Sigmoid colon (tissue), 7 donors: ENCODE results near the gene OGG1. TPM values are rescaled to one million over a fixed set of nuclear protein-coding genes. Genes with fewer than 3 reads are reported as not detected.

Source experiments
- DNase-seq: peaks from one replicate; pipeline ENCODE4 v3.0.0-alpha.2; 2019
- H3K27ac ChIP-seq, 4 donors: fragments of 200-600 bp; sonication (generic); one replicate each; pipeline ENCODE4 v1.5.1; 2016 to 2019; ENCODE audit warnings: mild to moderate bottlenecking in 1 of 4
- H3K27me3 ChIP-seq, 3 donors: fragments of 200-600 bp; sonication (generic); one replicate each; pipeline ENCODE4 v1.5.1; 2019; ENCODE audit warnings: mild to moderate bottlenecking in 1 of 3
- H3K36me3 ChIP-seq, 4 donors: fragments of 200-600 bp; sonication (generic); one replicate each; pipeline ENCODE4 v1.5.1; 2016 to 2019
- H3K4me1 ChIP-seq, 4 donors: fragments of 200-600 bp; sonication (generic); one replicate each; pipeline ENCODE4 v1.5.1; 2017 to 2019
- H3K4me3 ChIP-seq, 4 donors: fragments of 200-600 bp; sonication (generic); one replicate each; pipeline ENCODE4 v1.5.1; 2017 to 2019; ENCODE audit warnings: mild to moderate bottlenecking in 2 of 4, moderate library complexity in 1 of 4
- H3K9me3 ChIP-seq, 4 donors: fragments of 200-600 bp in 3 of 4; sonication (generic) in 3 of 4; one replicate each; pipeline versions ENCODE4 v1.5.1 to v1.6.1; 2013 to 2019
- EP300 ChIP-seq, 4 donors: sonication (generic); formaldehyde crosslinking; IDR thresholded peaks; one replicate each; pipeline ENCODE4 v1.6.1; 2017; ENCODE audit warnings: antibody characterized with exemption in 4 of 4
- POLR2A ChIP-seq, 2 donors: fragments of 450-650 bp; IDR thresholded peaks; one replicate each; pipeline ENCODE4 v1.6.1; 2016; ENCODE audit warnings: antibody characterized with exemption in 2 of 2, mild to moderate bottlenecking in 2 of 2, moderate library complexity in 2 of 2
- POLR2AphosphoS5 ChIP-seq, 4 donors: sonication (generic); formaldehyde crosslinking; IDR thresholded peaks; one replicate each; pipeline ENCODE4 v1.6.1; 2017; ENCODE audit warnings: antibody characterized with exemption in 4 of 4
- WGBS, 2 donors: extraction: QIAGEN DNeasy Blood & Tissue Kit; methylation state at CpG; one replicate each; pipeline ENCODE4 v1.1.7; 2013; 5-methylcytosine and 5-hydroxymethylcytosine counted together
- intact Hi-C: fragments of 100-400 bp; cut with DNase I; formaldehyde crosslinking; loops from one replicate; pipeline ENCODE4 v1.15.1; 2023
- polyA plus RNA-seq, 3 donors: library from polyadenylated mRNA; stranded (reverse); fragments of 200-250 nt; gene quantifications; one replicate each; pipeline ENCODE4 v1.2.3, GENCODE V29; 2013
- total RNA-seq, 4 donors: library from RNA; depleted of rRNA; stranded (reverse); fragments of >200 nt; gene quantifications; one replicate each; pipeline ENCODE4 v1.1.0, GENCODE V29; 2016
- TF ChIP-seq, protein P1 (sequence below), 4 experiments: fragments of 450-650 bp in 3 of 4; fragments of 200-600 bp in 1 of 4; IDR thresholded peaks; one replicate each; pipeline ENCODE4 v1.5.1; 2016 to 2019; ENCODE audit warnings: antibody characterized with exemption in 4 of 4, mild to moderate bottlenecking in 3 of 4, moderate library complexity in 2 of 4
- donor health status: healthy with polysubstance abuse.
- donor health status: Bipolar disorder and iron deficiency.
- donor health status: healthy.

Gene OGG1
- total and polyA plus RNA-seq, 7 donors: 15.6 to 34.6 (median 23.6) TPM

DNA sequence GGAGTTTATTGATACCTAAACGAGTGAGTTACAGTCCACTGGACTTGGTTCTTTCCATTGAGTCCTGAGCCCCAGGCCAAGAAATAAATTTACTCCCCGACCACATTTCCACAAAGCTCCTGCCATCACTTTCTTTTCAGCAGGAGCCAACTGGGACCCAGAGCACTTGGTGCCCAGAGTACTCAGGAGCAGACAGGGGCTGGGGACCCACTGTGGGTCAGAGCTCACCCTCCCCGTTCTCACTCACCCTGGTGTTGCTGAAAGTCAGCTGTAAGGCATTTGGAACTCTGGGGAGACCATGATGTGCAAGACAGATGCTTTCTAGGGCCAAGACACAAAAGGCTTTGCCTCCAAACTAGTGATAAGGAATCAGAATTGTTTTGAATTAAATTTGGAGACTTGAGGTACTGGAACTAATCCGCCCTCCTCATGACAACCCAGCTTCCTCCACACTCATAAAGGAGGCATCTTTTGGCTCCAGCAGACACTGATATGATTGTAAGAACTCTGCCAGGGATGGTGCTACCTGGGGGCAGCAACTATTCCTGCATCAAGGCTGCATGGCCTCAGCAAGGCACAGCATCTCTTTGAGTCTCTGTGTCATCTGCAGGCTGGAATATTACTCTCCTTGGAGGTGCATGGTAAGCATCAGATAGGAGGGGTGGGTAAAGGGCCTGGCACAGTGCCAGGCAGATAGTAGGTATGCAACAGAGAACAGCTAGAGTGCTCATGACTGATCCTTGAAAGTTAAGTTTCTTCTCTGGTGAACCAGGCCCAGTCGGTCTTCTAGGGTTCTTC is 27.3 kb downstream of the OGG1 start:
- Histone ChIP-seq H3K27me3 (no peaks in the 10 kb centered on the region), H3K4me3 (no peak overlapping the region), H3K36me3 (peaks cover 4 to 30% (median 18%) of the 10 kb centered on the region in 4 donors), H3K9me3 (no peaks in the 10 kb centered on the region), H3K4me1 (peaks cover 0 to 9% (median 7%) of the 10 kb centered on the region in 4 donors), H3K27ac (no peak overlapping the region)
- no peak for TF ChIP-seq EP300 (IDR thresholded peaks at IDR 0.05)
- no peak for DNase-seq
- intact Hi-C loops: no loop called here
- WGBS, 2 donors: 69 to 95% methylated on average over 5 of the region's 5 CpGs

DNA sequence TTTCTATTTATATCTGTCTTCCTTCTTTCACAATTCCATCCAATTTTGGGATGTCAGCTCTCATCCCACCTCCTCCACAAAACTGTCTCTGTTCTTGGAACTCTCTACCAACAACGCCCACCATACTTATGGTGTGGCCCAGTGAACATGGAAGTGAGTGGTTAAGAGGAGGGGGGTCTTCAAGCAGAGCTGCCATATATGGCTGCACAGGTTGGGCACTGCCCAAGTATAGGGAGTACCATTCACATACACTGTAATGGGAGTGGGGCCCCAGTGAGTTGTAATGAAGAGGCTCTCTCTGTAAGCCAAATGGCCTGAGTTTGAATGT is 27.9 kb downstream of the OGG1 start:
- intact Hi-C loops: no loop called here
- DNase-seq: no peak

DNA sequence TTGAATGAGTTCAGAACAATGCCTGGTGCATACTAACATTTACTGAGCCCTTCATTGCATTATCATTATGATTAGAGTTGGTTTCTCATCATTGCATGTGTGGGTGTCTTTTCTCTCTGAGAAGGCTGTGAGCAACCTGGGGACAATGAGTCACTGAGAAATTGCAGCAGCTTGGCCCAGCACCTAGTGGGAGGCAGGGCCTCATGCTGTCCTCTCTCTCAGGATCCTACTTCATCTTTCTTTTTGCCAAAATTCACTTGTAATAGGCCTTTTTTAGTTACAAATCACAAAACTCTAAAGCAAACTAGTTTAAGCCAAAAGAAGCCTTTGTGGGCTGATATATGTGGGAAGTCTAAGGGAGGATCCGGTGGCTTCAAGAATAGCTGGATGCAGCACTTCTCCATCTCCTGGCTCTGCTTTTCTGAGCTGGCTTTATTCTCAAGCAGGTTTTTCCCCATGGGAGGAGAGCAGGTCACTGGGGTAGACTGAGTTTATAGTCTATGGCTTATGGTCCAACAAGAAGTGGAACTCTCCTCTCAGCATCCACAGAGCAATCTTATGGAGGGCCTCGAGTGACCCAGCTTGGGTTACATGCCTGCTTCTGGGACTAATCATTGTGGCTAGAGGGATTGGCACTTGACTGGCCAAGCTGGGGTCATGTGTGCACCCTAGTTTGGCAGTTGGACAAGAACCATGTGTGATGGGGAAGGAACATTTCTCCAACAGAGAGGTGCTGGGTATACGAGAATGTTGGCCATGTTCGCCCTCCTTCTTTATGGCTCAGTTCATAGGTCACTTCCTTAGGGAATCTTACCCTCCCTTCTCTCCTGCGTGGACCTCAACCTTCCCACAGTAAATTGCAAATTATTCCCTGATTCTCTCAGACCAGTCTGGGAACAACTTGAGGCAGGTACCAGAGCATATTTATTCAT is 28.7 kb downstream of the OGG1 start:
- Histone ChIP-seq H3K4me3 (no peak overlapping the region), H3K36me3 (peaks cover 9 to 44% (median 20%) of the 10 kb centered on the region in 4 donors), H3K9me3 (no peaks in the 10 kb centered on the region), H3K27ac (peak overlapping the region in 3 of 4 donors; percentile 18 to 32 (median 23)), H3K4me1 (peaks cover 0 to 9% (median 7%) of the 10 kb centered on the region in 4 donors), H3K27me3 (no peaks in the 10 kb centered on the region)
- 46 to 71% methylated on average over 5 of the region's 5 CpGs for WGBS, 2 donors
- intact Hi-C loops: no loop called here
- TF ChIP-seq, protein P1, sequence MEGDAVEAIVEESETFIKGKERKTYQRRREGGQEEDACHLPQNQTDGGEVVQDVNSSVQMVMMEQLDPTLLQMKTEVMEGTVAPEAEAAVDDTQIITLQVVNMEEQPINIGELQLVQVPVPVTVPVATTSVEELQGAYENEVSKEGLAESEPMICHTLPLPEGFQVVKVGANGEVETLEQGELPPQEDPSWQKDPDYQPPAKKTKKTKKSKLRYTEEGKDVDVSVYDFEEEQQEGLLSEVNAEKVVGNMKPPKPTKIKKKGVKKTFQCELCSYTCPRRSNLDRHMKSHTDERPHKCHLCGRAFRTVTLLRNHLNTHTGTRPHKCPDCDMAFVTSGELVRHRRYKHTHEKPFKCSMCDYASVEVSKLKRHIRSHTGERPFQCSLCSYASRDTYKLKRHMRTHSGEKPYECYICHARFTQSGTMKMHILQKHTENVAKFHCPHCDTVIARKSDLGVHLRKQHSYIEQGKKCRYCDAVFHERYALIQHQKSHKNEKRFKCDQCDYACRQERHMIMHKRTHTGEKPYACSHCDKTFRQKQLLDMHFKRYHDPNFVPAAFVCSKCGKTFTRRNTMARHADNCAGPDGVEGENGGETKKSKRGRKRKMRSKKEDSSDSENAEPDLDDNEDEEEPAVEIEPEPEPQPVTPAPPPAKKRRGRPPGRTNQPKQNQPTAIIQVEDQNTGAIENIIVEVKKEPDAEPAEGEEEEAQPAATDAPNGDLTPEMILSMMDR (IDR thresholded peaks at IDR 0.05): no peak
- TF ChIP-seq EP300 (IDR thresholded peaks at IDR 0.05) (no peak), POLR2A (IDR thresholded peaks at IDR 0.05) (no peak), POLR2AphosphoS5 (IDR thresholded peaks at IDR 0.05) (no peak)
- DNase-seq: no peak

More for the DNA sequence above, 27.9 kb downstream of the OGG1 start:
- peak overlapping the region in 2 of 4 donors; percentile 18 to 32 for H3K27ac ChIP-seq
- 88 to 91% methylated on average over 1 of the region's 1 CpG for WGBS, 2 donors
- no peak overlapping the region for H3K4me3 ChIP-seq
- H3K4me1 ChIP-seq: peaks cover 0 to 9% (median 7%) of the 10 kb centered on the region in 4 donors
- H3K36me3 ChIP-seq: peaks cover 7 to 36% (median 20%) of the 10 kb centered on the region in 4 donors
- no peaks in the 10 kb centered on the region for H3K9me3 ChIP-seq
- no peak for TF ChIP-seq POLR2AphosphoS5 (IDR thresholded peaks at IDR 0.05)
- no peak for TF ChIP-seq EP300 (IDR thresholded peaks at IDR 0.05)
- TF ChIP-seq POLR2A (IDR thresholded peaks at IDR 0.05): no peak
- TF ChIP-seq, protein P1 (IDR thresholded peaks at IDR 0.05): no peak
- H3K27me3 ChIP-seq: no peaks in the 10 kb centered on the region

DNA sequence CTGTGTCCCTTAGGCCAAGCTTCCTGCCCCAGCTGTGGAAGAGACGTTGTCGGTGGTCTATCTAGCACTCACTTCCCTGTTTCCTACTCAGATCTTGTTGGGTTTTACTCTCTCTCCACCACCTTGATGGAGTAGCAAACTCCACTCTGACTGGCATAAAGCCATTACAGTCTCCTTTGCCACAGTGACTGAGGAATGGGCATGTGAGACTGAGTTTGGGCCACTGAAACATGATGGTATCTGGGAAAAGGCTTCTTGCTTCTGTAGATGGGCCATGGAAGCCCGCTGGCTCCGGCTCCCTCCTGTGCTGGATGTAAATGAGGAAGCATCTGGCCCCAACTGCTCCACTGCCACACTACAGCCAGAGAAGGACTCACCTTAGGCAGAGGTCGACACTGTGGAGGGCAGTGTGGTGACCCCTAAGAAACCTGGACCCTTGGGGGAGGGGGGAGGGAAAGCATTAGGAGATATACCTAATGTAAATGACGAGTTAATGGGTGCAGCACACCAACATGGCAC is 29.4 kb downstream of the OGG1 start:
- intact Hi-C loops: no loop called here
- H3K4me3 ChIP-seq: no peak overlapping the region
- 58 to 81% methylated on average over 6 of the region's 6 CpGs for WGBS, 2 donors
- peaks cover 0 to 9% (median 7%) of the 10 kb centered on the region in 4 donors for H3K4me1 ChIP-seq
- DNase-seq: no peak
- peaks cover 16 to 51% (median 27%) of the 10 kb centered on the region in 4 donors for H3K36me3 ChIP-seq
- H3K9me3 ChIP-seq: no peaks in the 10 kb centered on the region
- H3K27ac ChIP-seq: no peak overlapping the region
- TF ChIP-seq, protein P1 (IDR thresholded peaks at IDR 0.05): no peak
- no peak for TF ChIP-seq EP300 (IDR thresholded peaks at IDR 0.05)
- TF ChIP-seq POLR2AphosphoS5 (IDR thresholded peaks at IDR 0.05): no peak
- no peak for TF ChIP-seq POLR2A (IDR thresholded peaks at IDR 0.05)
- no peaks in the 10 kb centered on the region for H3K27me3 ChIP-seq
